HCT116 (cell line): ENCODE measurements around the gene SCARB1. TPM values are rescaled to one million over a fixed set of nuclear protein-coding genes. Genes with fewer than 3 reads are reported as not detected.

Experiments used
- ATAC-seq: fragments of 200-7000 bp; cut with Tn5 transposase; 2 replicates; pipeline ENCODE4 v1.9.1; 2020; ENCODE audit warnings: mild to moderate bottlenecking, moderate library complexity
- BruUV-seq: library from RNA; stranded (reverse); fragments of 400-500 nt; replicated peaks from 2 replicates; lab custom pipeline; 2021; lab: Mats Ljungman, UMichigan
- CTCF ChIA-PET: fragments of 300-600 bp; sonication (Branson Sonifier 250); formaldehyde crosslinking; loops from one replicate; lab custom pipeline; 2021; ENCODE audit warnings: antibody characterized with exemption; lab: Charles Lee
- POLR2A ChIA-PET: fragments of 300-600, 350-600 bp; sonication (Branson Sonifier 250); formaldehyde crosslinking; loops from one replicate; lab custom pipeline; 2021; ENCODE audit warnings: antibody characterized with exemption; lab: Charles Lee
- RAD21 ChIA-PET, 2 experiments: fragments of 300-600 bp; sonication (Branson Sonifier 250); formaldehyde crosslinking; loops; one replicate each; lab custom pipeline; 2023; ENCODE audit warnings: low total read pairs in 2 of 2; ENCODE audit not compliant: uncharacterized antibody in 2 of 2, unreplicated experiment in 2 of 2, low non-redundant PET in 1 of 2; lab: Charles Lee
- DNase-seq: peaks from one replicate; pipeline ENCODE4 v3.0.0-alpha.2; 2010; ENCODE audit warnings: low read depth, low spot score
- H2AFZ ChIP-seq: fragments of 200-600 bp; shearing (Covaris generic), sonication (generic); 2 replicates; pipeline ENCODE4 v1.6.1; 2017; ENCODE audit warnings: low read depth, mixed run types, mixed read lengths, antibody characterized with exemption, low read length; ENCODE audit not compliant: poor library complexity, severe bottlenecking
- H3K27ac ChIP-seq: 2 replicates; pipeline ENCODE4 v1.5.1; 2012; ENCODE audit warnings: low read depth, low read length
- H3K27me3 ChIP-seq: fragments of 200-600 bp; sonication (generic); 2 replicates; pipeline ENCODE4 v1.6.1; 2016; ENCODE audit warnings: mixed run types, low read length, mixed read lengths; ENCODE audit not compliant: insufficient read depth
- H3K36me3 ChIP-seq, 2 experiments: fragments of 200-500 bp in 1 of 2; fragments of 200-600 bp in 1 of 2; sonication (Bioruptor generic) in 1 of 2; sonication (generic) in 1 of 2; 2 replicates each; pipeline versions ENCODE4 v1.5.1 to v1.6.1; 2014 to 2016; ENCODE audit warnings: low read length in 2 of 2, inconsistent platforms in 1 of 2, mixed read lengths in 1 of 2, mixed run types in 1 of 2; ENCODE audit not compliant: insufficient read depth in 2 of 2, control insufficient read depth in 1 of 2
- H3K4me1 ChIP-seq, 2 experiments: fragments of 200-600 bp in 1 of 2; sonication (generic) in 1 of 2; 2 replicates each; pipeline versions ENCODE4 v1.5.1 to v1.6.1; 2012 to 2017; ENCODE audit warnings: low read length in 2 of 2, inconsistent platforms in 1 of 2, mild to moderate bottlenecking in 1 of 2, mixed read lengths in 1 of 2, mixed run types in 1 of 2, moderate library complexity in 1 of 2; ENCODE audit not compliant: insufficient read depth in 2 of 2, control insufficient read depth in 1 of 2
- H3K4me2 ChIP-seq: fragments of 200-600 bp; sonication (generic); 2 replicates; pipeline ENCODE4 v1.6.1; 2017; ENCODE audit warnings: mixed run types, low read length, mixed read lengths
- H3K4me3 ChIP-seq, 2 experiments: fragments of 200-600 bp in 1 of 2; sonication (generic) in 1 of 2; replicated peaks in 1 of 2; 2 replicates each; pipeline ENCODE4 v1.5.1; 2011 to 2016; ENCODE audit warnings: low read length in 2 of 2, control low read depth in 1 of 2, low read depth in 1 of 2, mild to moderate bottlenecking in 1 of 2, mixed read lengths in 1 of 2, mixed run types in 1 of 2
- H3K79me2 ChIP-seq: fragments of 200-600 bp; sonication (generic); 2 replicates; pipeline ENCODE4 v1.6.1; 2017; ENCODE audit warnings: mild to moderate bottlenecking, mixed run types, low read length, moderate library complexity, mixed read lengths; ENCODE audit not compliant: insufficient read depth
- H3K9ac ChIP-seq: fragments of 200-600 bp; sonication (generic); 2 replicates; pipeline ENCODE4 v1.6.1; 2016; ENCODE audit warnings: low read length, mixed read lengths
- H3K9me2 ChIP-seq: fragments of 200-600 bp; sonication (generic), shearing (Covaris generic); 2 replicates; pipeline ENCODE4 v1.6.1; 2017; ENCODE audit warnings: mixed run types, mild to moderate bottlenecking, moderate library complexity; ENCODE audit not compliant: insufficient read depth
- H3K9me3 ChIP-seq, 2 experiments: fragments of 200-500 bp in 1 of 2; fragments of 200-600 bp in 1 of 2; sonication (Bioruptor generic) in 1 of 2; sonication (generic) in 1 of 2; 2 replicates each; pipeline ENCODE4 v1.6.1; 2014 to 2017; ENCODE audit warnings: low read length in 2 of 2, mixed read lengths in 2 of 2, inconsistent platforms in 1 of 2, low read depth in 1 of 2, mild to moderate bottlenecking in 1 of 2, mixed run types in 1 of 2, moderate library complexity in 1 of 2; ENCODE audit not compliant: control insufficient read depth in 1 of 2, insufficient read depth in 1 of 2
- H4K20me1 ChIP-seq: fragments of 200-600 bp; sonication (generic), shearing (Covaris generic); 2 replicates; pipeline ENCODE4 v1.6.1; 2017; ENCODE audit warnings: mixed run types, mild to moderate bottlenecking, moderate library complexity; ENCODE audit not compliant: insufficient read depth
- CEBPB ChIP-seq: IDR thresholded peaks from 2 replicates; pipeline ENCODE4 v1.6.1; 2012; ENCODE audit warnings: low read depth
- CTCF ChIP-seq, 3 experiments: fragments of 200-600 bp in 1 of 3; sonication (generic) in 1 of 3; IDR thresholded peaks in 2 of 3; conservative IDR thresholded peaks in 1 of 3; 2 replicates each; pipeline ENCODE4 v1.5.1; 2012 to 2017; ENCODE audit warnings: low read depth in 2 of 3, low read length in 2 of 3, antibody characterized with exemption in 1 of 3, borderline replicate concordance in 1 of 3, control low read depth in 1 of 3, mild to moderate bottlenecking in 1 of 3, mixed read lengths in 1 of 3, mixed run types in 1 of 3, moderate library complexity in 1 of 3; ENCODE audit not compliant: insufficient read depth in 1 of 3
- EZH2phosphoT487 ChIP-seq: fragments of 200-600 bp; IDR thresholded peaks from 2 replicates; pipeline ENCODE4 v1.6.1; 2018; ENCODE audit warnings: antibody characterized with exemption, borderline replicate concordance
- FOSL1 ChIP-seq: IDR thresholded peaks from 2 replicates; pipeline ENCODE4 v1.6.1; 2012; ENCODE audit warnings: low read depth
- JUND ChIP-seq: IDR thresholded peaks from 2 replicates; pipeline ENCODE4 v1.6.1; 2012
- REST ChIP-seq: IDR thresholded peaks from 2 replicates; pipeline ENCODE4 v1.6.1; 2012; ENCODE audit warnings: low read depth
- TCF7L2 ChIP-seq: IDR thresholded peaks from 2 replicates; pipeline ENCODE4 v1.7.0; 2011; ENCODE audit warnings: borderline replicate concordance, inconsistent platforms; ENCODE audit not compliant: insufficient read depth, insufficient read length; ENCODE audit errors: extremely low read depth
- intact Hi-C: fragments of 100-400 bp; cut with micrococcal nuclease; formaldehyde crosslinking; loops from 2 replicates; pipeline ENCODE4 v1.10.0; 2022
- total RNA-seq: library from RNA; stranded (reverse); gene quantifications from one replicate; pipeline ENCODE4 v1.2.1, GENCODE V29; 2021; ENCODE audit not compliant: unreplicated experiment

Gene SCARB1
- total RNA-seq, 1 experiment from 2014 or later = 95.5 TPM

- Histone ChIP-seq H3K36me3 (no peaks in the 10 kb centered on the region; a peak in 1 of 4 replicates), H4K20me1 (no peaks in the 10 kb centered on the region), H3K79me2 (peaks cover 29% of the 10 kb centered on the region), H3K27ac (no peak overlapping the region), H3K9me3 (no peaks in the 10 kb centered on the region), H3K27me3 (no peaks in the 10 kb centered on the region), H2AFZ (no peak overlapping the region), H3K9ac (no peak overlapping the region), H3K4me1 (peaks cover 22 to 50% of the 10 kb centered on the region in 2 experiments)
- POLR2A ChIA-PET = no interaction called here
- no peak for DNase-seq
- no TSS peak for BruUV-seq
- intact Hi-C loops = no loop called here
- RAD21 ChIA-PET = no interaction called here
- CTCF ChIA-PET = no interaction called here
- TF ChIP-seq TCF7L2 = no peak
- no peak for TF ChIP-seq CEBPB
- no peak for TF ChIP-seq CTCF (IDR thresholded peaks at IDR 0.05 in 2 of 3, conservative IDR thresholded peaks at IDR 0.05 in 1 of 3; ENCODE audit: borderline replicate concordance in 1 of 3, insufficient read depth in 1 of 3, low read depth in 2 of 3, low read length in 2 of 3)
- no peak for TF ChIP-seq REST
- no peak for TF ChIP-seq FOSL1
- TF ChIP-seq JUND = no peak
- TF ChIP-seq EZH2phosphoT487 = no peak
- TF ChIP-seq, all 23 proteins: peak for 0
- Histone ChIP-seq H3K4me3 (no peak overlapping the region), H3K9me2 (no peaks in the 10 kb centered on the region), H3K4me2 (no peak overlapping the region)
- ATAC-seq = no peak
These were observed 2.1 kb upstream of the SCARB1 start for GRCh38 chr12:124865728-124866127.
